Cardiac septum (tissue), 1 donor: Measurements from ENCODE around the gene DGUOK. TPM values are rescaled to one million over a fixed set of nuclear protein-coding genes. Genes with fewer than 3 reads are reported as not detected.

ENCODE experiments used
- DNase-seq: peaks from one replicate; pipeline ENCODE4 v3.0.0-alpha.2; 2020; ENCODE audit warnings: low spot score
- intact Hi-C: fragments of 100-400 bp; cut with DNase I; formaldehyde crosslinking; loops from one replicate; pipeline ENCODE4 v1.14.0; 2022
- total RNA-seq: library from RNA; stranded (reverse); fragmentation: NEBNext Ultra II Directional; extraction: Animal tissue kit (Norgen Biotek cat#: 25700); gene quantifications from one replicate; pipeline ENCODE4 v1.2.1, GENCODE V29; 2021
- donor health status: DM: no; HTN: no; CAD: no.

DGUOK gene
- total RNA-seq, 1 donor from 2014 or later = 23.7 TPM

- DNase-seq = no peak
- intact Hi-C loops = loop anchor here (5.0 kb wide), 1 partner anchor 76 kb away; the partner anchor contains the start of gene DGUOK
Observed at GRCh38 chr2:74003494-74004211, 77.0 kb downstream of the DGUOK start.

GRCh38 chr2:74004212-74005182 is 77.8 kb downstream of the DGUOK start:
- DNase-seq = no peak
- intact Hi-C loops = loop anchor here (5.0 kb wide), 1 partner anchor 77 kb away; the partner anchor contains the start of gene DGUOK

- intact Hi-C loops = no loop called here
- DNase-seq = no peak
Observed at GRCh38 chr2:74005786-74006185, 79.1 kb downstream of the DGUOK start.

GRCh38 chr2:74006459-74006858 is 79.8 kb downstream of the DGUOK start:
- DNase-seq = no peak

GRCh38 chr2:74007121-74007520 is 80.4 kb downstream of the DGUOK start:
- no peak for DNase-seq
- intact Hi-C loops = no loop called here

More at GRCh38 chr2:74006459-74006858, 79.8 kb downstream of the DGUOK start:
- intact Hi-C loops = no loop called here

- intact Hi-C loops = no loop called here
- DNase-seq = no peak
Observed at GRCh38 chr2:74007711-74008110, 81.0 kb downstream of the DGUOK start.

Other genes with a start within 250 kb of the DGUOK start
- 14.7 TPM for gene TPRKB, start 189.5 kb upstream of the DGUOK start, total RNA-seq
- gene DUSP11, start 146.8 kb upstream of the DGUOK start, total RNA-seq = 10.9 TPM
- not detected for gene C2orf78, start 142.7 kb upstream of the DGUOK start, total RNA-seq
- gene STAMBP, start 97.9 kb upstream of the DGUOK start, total RNA-seq = 37.4 TPM
- gene ACTG2, start 33.9 kb upstream of the DGUOK start, total RNA-seq = 3.9 TPM
- gene TET3, start 58.0 kb downstream of the DGUOK start, total RNA-seq = 3.7 TPM
- 69.5 TPM for gene BOLA3, start 221.0 kb downstream of the DGUOK start, total RNA-seq